C4-2B (cell line): Measurements from ENCODE around the gene PRKG1.

Source experiments
- H3K27ac ChIP-seq: fragments of 450-650 bp; 2 replicates; pipeline ENCODE4 v1.5.1; 2017
- ZFX ChIP-seq: fragments of 450-650 bp; IDR thresholded peaks from 2 replicates; pipeline ENCODE4 v1.6.1; 2017
- TF ChIP-seq, protein P1 (sequence below): fragments of 450-650 bp; conservative IDR thresholded peaks from 2 replicates; pipeline ENCODE4 v1.5.1; 2017; ENCODE audit warnings: mild to moderate bottlenecking

Gene PRKG1

DNA sequence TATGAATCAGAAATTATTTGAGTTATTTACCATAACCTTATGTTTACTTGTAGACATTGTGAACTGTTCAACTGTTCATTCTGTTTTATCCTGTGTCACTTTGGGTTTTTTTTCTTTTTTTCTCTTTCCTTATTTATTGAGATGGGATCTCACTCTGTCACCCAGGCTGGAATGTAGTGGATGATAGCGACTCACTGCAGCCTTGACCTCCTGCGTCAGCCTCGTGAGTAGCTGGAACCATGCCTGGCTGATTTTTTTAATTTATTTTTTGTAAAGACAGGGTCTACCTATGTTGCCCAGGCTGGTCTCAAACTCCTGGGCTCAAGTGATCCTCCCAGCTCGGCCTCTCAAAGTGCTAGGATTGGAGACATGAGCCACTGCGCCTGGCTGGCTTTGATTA lies 528.0 kb downstream of the PRKG1 start:
- H3K27ac ChIP-seq = no peak overlapping the region
- TF ChIP-seq ZFX = no peak
- TF ChIP-seq, protein P1, sequence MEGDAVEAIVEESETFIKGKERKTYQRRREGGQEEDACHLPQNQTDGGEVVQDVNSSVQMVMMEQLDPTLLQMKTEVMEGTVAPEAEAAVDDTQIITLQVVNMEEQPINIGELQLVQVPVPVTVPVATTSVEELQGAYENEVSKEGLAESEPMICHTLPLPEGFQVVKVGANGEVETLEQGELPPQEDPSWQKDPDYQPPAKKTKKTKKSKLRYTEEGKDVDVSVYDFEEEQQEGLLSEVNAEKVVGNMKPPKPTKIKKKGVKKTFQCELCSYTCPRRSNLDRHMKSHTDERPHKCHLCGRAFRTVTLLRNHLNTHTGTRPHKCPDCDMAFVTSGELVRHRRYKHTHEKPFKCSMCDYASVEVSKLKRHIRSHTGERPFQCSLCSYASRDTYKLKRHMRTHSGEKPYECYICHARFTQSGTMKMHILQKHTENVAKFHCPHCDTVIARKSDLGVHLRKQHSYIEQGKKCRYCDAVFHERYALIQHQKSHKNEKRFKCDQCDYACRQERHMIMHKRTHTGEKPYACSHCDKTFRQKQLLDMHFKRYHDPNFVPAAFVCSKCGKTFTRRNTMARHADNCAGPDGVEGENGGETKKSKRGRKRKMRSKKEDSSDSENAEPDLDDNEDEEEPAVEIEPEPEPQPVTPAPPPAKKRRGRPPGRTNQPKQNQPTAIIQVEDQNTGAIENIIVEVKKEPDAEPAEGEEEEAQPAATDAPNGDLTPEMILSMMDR = no peak

DNA sequence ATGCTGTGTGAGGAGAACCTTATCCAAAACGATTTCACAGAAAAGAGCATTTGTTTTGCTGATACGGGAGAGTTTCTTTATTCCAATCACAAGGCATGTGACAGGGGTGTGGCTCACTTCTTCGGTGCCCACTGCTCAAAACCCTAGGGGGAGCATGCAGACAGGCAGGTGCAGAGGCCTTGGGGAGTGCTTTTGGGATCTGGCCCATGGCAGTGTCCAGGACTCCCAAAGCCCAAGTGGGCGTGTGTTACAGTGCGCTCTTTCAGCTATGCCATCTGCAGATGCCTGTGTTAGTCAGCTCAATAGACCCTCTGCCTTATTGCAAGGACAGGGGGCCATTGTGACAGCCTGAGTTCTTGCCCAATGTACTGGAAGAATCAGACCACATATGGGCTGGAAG lies 530.3 kb downstream of the PRKG1 start:
- no peak for TF ChIP-seq ZFX
- TF ChIP-seq, protein P1 = no peak
- H3K27ac ChIP-seq = no peak overlapping the region

DNA sequence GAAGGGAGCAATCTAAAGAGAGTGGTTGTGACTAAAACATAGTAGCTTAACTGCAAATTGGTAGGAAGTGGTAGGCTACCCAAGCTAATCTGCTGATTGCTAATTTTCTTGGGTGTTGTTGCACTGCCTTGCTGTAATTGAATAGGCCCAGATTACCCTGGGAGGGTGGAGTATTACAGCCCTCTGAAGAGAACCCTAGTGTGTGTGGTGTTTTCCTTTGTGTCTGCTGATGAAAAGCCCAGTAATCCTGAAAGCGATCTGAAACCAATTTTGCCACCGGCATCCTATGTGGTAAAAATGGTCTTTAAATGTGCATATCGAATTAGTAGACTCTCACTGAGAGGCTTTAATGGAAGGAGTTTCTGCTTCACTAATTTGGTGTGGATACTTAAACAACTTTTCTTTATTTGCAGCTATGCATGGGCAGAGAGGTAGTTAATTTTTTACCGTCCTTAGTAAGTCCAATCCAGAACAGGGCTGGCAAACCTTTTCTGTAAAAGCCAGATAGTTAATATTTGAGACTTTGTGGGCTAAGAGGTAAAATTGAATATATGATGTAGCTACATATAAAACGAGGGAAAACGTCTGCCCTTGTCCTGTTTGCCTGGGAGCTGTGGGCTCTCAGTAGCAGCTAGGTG lies 532.7 kb downstream of the PRKG1 start:
- no peak overlapping the region for H3K27ac ChIP-seq
- no peak for TF ChIP-seq ZFX
- TF ChIP-seq, protein P1 = no peak

DNA sequence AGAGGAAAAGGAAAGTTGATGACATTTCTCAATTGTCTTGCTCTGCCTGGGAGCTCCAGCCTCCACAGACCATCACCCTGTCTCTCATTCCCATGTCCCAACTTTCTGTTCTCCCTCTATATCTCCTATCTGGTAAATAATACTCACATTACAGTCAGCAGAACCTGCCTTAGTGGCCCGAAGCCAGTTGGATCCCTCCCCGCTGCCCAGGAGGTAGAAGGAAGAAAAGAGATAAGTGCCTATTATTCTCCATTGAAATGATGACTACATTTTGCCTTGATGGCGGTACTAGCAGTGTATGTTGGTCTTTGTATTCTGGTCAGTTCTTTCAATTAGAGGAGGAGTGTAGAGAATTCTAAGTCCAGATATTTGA lies 533.2 kb downstream of the PRKG1 start:
- TF ChIP-seq ZFX = no peak
- TF ChIP-seq, protein P1 = no peak

DNA sequence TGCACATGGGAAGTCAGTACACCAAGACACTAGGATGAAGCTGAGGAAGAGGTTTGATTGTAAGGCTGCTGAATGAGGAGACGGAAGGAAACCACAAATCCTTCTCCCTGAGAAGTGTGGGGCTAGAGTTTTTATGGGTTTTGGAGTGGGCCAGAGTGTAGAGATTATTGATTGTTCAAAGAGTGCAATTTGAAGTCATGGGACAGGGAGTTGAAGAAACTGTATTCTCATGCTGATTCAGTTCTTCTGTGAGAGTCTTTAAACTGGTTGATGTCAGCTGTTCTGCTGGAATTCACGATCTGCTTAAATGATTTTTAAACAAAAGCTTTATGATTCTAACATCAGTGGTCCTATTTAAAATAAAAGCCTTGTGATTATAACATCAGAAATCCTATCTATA lies 533.9 kb downstream of the PRKG1 start:
- no peak overlapping the region for H3K27ac ChIP-seq
- TF ChIP-seq ZFX = no peak
- TF ChIP-seq, protein P1 = no peak

More for the DNA sequence above, 533.2 kb downstream of the PRKG1 start:
- H3K27ac ChIP-seq = no peak overlapping the region

DNA sequence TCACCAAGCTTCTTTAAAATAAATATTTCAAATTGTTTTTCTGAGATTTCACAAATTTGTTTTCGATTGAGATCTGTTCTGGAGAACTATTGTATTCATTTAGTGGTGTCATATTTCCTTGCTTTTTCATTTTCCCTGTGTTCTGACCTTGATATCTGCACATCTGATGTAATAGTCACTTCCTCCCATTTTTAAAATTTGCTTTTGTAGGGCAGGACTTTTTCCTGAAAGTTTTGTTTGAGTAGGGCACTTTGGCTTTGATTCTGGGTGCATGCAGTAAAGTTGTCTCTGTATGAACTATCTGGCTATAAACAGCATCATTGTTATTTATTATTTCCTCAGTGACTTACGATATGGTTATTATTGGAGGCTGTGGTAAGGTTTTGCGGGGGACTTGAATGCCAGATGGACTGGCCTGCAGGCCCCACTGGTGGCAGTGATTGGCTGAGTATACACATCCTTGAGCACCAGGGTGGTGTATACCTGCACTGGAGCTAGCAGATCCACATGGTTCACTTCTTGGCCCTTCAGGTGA lies 541.5 kb downstream of the PRKG1 start:
- no peak overlapping the region for H3K27ac ChIP-seq
- TF ChIP-seq ZFX = no peak
- TF ChIP-seq, protein P1 = no peak

DNA sequence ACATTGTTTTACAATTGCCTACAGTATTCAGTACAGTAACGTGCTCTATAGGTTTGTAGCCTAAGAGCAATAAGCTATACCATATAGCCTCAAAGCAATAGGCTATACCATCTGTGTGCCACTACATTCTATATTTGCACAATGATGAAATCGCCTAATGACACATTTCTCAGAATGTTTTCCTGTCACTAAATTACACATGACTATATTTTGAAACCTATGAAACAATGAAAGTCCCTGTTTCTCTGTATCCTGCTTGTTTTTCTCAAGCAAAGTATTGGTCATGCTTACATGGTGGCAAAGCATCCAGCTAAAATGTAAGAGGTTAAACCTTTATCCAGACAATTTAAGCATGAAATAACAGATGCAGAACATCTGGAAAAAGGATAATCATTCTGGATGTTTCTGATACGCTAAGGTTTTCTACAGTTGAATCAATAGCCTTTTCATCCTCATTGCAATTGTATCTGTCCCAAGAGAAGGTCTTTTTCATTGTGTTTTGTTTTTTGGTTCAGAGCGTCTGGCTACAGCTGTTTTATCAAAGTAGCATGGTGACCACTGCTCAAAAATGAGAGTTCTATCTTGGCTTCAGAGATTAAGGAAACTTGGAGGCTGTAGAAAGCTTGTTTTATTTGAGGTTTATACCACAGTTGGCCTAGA lies 543.4 kb downstream of the PRKG1 start:
- TF ChIP-seq, protein P1 = no peak
- TF ChIP-seq ZFX = no peak
- no peak overlapping the region for H3K27ac ChIP-seq
